Kidney epithelial cell (primary cell): ENCODE data around the gene ARHGEF17. TPM values are rescaled to one million over a fixed set of nuclear protein-coding genes. Genes with fewer than 3 reads are reported as not detected.

Experiments used
- DNase-seq: peaks from one replicate; pipeline ENCODE4 v3.0.0-alpha.2; 2010; ENCODE audit warnings: low read depth
- H3K27me3 ChIP-seq: 2 replicates; pipeline ENCODE4 v1.6.0; 2011; ENCODE audit warnings: low read length; ENCODE audit not compliant: control insufficient read depth, insufficient read depth
- H3K36me3 ChIP-seq: 2 replicates; pipeline ENCODE4 v1.5.1; 2011; ENCODE audit warnings: low read length; ENCODE audit not compliant: control insufficient read depth, insufficient read depth
- H3K4me3 ChIP-seq: 2 replicates; pipeline ENCODE4 v1.5.1; 2011; ENCODE audit warnings: low read depth, mild to moderate bottlenecking, control low read depth, low read length
- CTCF ChIP-seq: IDR thresholded peaks from 2 replicates; pipeline ENCODE4 v1.5.1; 2011; ENCODE audit warnings: mild to moderate bottlenecking, moderate library complexity, low read length, control low read depth, inconsistent platforms; ENCODE audit not compliant: insufficient read depth, poor library complexity, severe bottlenecking
- total RNA-seq: library from RNA; depleted of rRNA; stranded (reverse); fragments of >200 nt; gene quantifications from 2 replicates; pipeline ENCODE4 v1.2.3, GENCODE V29; 2015

ARHGEF17 gene
- total RNA-seq, 1 donor from 2014 or later = 25.5 TPM

DNA sequence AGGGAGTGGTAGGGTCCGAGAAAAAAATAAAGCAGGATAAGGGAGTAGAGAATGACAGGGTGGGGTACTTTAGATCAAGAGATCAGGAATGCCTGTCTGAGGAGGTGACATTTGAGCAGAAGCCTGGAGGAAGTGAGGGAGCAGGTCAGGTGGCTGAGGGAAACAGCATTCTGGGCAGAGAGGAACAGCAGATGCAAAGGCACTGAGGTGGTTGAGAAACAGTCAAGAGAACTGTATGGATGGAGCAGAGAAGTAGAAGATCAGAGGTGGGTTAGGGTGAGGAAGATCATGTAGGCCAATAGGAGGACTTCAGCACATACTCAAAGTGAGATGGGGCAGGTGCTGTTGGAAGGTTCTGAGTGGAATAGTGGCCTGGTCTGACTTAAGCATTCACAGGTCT lies 8.3 kb downstream of the ARHGEF17 start:
- DNase-seq = no peak
- H3K36me3 ChIP-seq = no peaks in the 10 kb centered on the region
- no peaks in the 10 kb centered on the region for H3K27me3 ChIP-seq
- no peak overlapping the region for H3K4me3 ChIP-seq
- no peak for TF ChIP-seq CTCF

DNA sequence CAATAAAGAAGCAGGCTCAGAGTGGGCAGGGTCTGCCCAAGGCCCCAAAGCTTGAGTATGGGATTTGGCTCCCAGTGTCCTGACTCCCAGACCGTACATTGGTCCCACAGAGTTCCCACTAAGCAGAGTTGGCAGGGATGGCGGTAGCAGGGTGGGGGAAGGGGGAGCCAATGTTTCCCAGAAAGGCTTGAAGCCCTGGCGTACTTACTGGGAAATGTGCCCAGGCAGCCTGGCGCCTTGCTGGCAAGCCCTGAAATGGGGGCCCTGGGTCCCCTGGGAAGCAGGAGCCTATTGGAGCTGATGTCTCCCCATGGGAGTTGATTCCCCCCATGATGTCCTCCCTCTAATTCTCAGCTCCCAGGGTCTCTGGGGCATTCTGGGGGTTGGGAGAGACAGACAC lies 9.3 kb downstream of the ARHGEF17 start:
- no peak overlapping the region for H3K4me3 ChIP-seq
- no peak for DNase-seq
- H3K27me3 ChIP-seq = no peaks in the 10 kb centered on the region
- H3K36me3 ChIP-seq = no peaks in the 10 kb centered on the region
- TF ChIP-seq CTCF = no peak

GRCh38 chr11:73317803-73318202 lies 9.7 kb downstream of the ARHGEF17 start:
- Histone ChIP-seq H3K36me3 (no peaks in the 10 kb centered on the region), H3K4me3 (no peak overlapping the region), H3K27me3 (no peaks in the 10 kb centered on the region)
- TF ChIP-seq CTCF = no peak
- no peak for DNase-seq

GRCh38 chr11:73318501-73319011 lies 10.5 kb downstream of the ARHGEF17 start:
- Histone ChIP-seq H3K27me3 (no peaks in the 10 kb centered on the region), H3K4me3 (no peak overlapping the region), H3K36me3 (no peaks in the 10 kb centered on the region)
- TF ChIP-seq CTCF = no peak
- DNase-seq = no peak

- no peak overlapping the region for H3K4me3 ChIP-seq
- no peaks in the 10 kb centered on the region for H3K27me3 ChIP-seq
- TF ChIP-seq CTCF = no peak
- no peak for DNase-seq
- no peaks in the 10 kb centered on the region for H3K36me3 ChIP-seq
These were observed 12.9 kb downstream of the ARHGEF17 start for GRCh38 chr11:73320763-73321603.
